Kidney tubule cell (primary cell): ENCODE data around the gene RASIP1.

Experiments used
- DNase-seq: peaks from one replicate; pipeline ENCODE4 v3.0.0-alpha.2; 2018; ENCODE audit warnings: low spot score

Gene RASIP1

GRCh38 chr19:48756212-48756611, 15.8 kb upstream of the RASIP1 start:
- no peak for DNase-seq

GRCh38 chr19:48755787-48756186, 15.4 kb upstream of the RASIP1 start:
- no peak for DNase-seq

DNA sequence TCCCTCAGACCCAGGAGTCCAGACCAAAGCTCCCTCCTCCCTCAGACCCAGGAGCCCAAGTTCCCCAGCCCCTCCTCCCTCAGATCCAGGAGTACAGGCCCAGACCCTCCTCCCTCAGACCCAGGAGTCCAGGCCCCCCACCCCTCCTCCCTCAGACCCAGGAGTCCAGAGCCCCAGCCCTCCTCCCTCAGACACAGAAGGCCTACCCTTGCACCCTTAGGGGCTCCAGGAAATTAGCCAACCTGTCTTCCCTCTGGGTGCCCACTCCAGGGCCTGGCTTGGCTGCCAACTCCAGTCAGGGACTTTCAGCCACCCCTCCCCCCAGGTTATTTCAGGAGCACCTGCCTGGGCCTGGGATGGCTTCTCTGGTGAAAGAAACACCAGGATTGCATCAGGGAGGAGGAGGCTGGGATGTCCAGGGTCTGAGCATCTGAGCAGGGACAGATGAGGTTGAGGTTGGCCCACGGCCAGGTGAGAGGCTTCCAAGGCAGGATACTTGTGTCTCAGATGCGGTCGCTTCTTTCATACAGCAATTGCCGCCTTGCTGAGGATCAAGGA, 14.8 kb upstream of the RASIP1 start, which contains the start of gene FGF21:
FGF21 (plus strand) TSS at position 441 of the 558 bp plus-strand sequence. CDS start 713 bp downstream, outside the sequence.
- no peak for DNase-seq

DNA sequence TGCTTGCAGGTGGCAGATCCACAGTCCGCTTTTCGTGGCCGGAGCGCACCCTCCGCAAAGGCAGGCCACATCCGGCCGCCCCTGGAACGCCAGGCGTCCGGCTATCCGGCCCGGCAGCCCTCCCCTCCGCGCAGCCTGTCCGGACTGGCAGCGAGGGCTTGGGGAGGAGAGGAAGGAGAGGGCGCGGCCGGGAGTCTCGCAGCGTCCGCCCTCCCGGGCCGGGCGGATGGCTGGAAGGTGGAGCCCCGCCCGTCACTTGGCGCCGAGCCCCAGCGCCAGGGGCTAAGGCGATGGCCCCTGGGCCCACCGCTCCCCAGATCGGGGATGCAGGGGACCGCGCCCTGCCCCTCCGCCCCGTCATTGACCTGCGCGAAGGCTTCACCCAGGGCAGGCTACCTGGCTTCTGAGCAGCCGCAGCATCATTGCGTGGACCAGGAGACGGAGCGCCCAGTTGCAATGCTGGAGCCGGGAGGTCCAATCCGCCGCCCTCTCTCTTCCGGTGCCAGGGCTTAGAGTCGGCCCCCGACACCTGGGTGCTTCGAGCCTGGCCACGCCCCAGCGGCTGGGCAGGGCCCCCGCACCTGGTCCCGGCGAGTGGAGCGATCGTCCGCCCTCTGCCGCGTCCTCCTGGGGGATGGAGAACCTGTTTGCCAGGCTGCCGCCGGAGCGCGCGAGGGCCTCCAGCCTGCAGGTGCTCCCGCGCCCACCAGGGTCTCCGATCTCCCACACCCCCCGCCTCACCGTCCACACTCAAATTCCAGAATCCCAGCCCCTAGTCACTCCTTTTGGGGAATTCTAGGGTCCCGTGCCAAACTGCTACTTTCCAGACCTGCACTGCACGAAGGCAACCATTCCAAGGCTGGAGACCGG, 12.3 kb upstream of the RASIP1 start, which contains the start of gene FUT1:
FUT1 (minus strand) TSS at position 146 of the 870 bp plus-strand sequence. CDS start 1,360 bp downstream, outside the sequence.
- peak; percentile 81 for DNase-seq

GRCh38 chr19:48751845-48752495, 11.6 kb upstream of the RASIP1 start:
- no peak for DNase-seq

DNA sequence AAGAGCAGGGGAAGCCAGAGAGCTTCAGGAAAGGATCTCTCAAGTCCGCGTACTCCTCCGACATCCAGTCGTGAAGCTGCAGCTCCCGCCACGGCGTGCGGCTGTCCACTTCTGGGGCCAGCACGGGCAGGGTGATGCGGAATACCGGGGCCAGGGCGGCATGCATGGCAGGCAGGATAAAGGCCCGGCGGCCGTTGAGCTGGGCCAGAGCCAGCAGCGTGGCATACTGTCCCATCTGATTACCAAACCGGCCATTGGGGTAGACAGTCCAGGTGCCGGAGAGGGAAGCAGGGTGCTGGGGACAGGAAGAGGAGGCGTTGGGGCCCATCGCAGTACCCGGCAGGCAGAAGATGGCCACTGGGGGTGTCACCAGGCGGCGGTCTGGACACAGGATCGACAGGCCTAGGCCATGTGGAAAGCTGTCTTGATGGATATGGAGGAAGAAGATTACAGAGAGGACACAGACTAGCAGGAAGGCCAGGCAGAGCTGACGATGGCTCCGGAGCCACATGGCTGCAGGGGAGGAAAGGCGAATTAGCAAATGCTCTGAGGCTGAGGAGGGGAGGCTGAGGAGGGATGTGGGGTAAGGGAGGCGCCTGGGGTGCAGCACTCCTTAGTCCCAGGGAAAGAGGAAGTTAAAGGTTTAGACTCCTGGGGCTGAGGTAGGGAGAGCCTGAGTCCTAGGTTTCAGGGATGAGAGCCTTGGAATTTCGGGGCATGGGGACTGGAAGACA, 10.5 kb upstream of the RASIP1 start:
- DNase-seq, result no peak

- DNase-seq, result no peak
Measured at GRCh38 chr19:48750351-48750750, 9.9 kb upstream of the RASIP1 start.

GRCh38 chr19:48749571-48750198, 9.3 kb upstream of the RASIP1 start:
- DNase-seq, result no peak

DNA sequence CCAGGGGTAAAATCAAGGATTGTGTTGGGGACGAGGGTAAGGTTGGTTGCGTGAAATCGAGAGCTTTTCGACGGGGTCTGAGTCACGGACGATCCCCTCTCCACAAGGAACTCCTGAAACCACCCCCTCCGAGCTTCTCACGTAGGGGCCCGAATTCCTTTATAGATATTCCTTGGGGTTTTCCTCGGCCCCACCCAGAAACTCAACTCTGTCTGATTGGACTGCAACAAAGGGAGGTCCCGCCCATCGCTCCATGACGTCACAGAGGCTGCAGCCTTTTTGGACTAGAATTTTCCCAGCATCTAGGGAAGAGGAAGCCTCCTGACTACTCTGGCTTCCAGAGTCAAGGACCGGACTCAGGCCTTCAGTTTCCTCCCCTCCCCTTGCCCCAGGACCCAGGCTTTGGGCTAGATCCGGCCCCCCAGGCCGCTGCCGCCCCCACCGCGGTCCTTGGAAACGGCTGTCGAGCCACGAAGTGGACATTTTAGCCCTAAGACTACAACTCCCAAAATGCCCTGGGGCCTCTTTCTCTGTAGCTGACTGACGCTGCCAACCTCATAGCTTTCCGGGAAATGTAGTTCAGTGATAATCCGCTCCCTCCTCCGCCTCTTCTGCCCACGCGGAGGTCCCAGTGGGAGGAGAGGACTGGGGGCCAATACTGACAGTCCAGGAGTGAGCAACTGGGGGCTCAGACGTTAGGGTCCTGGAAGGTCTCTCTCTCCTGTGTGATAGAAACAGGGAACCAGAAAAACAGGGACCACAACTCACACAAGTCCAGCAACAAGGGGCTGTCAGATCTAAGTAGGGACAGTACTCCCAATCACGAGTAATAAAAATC, 6.5 kb upstream of the RASIP1 start, which contains the start of gene IZUMO1:
IZUMO1 (minus strand) TSS at position 172 of the 838 bp plus-strand sequence. CDS start 1,050 bp downstream, outside the sequence.
- DNase-seq, result peak; percentile 89

DNA sequence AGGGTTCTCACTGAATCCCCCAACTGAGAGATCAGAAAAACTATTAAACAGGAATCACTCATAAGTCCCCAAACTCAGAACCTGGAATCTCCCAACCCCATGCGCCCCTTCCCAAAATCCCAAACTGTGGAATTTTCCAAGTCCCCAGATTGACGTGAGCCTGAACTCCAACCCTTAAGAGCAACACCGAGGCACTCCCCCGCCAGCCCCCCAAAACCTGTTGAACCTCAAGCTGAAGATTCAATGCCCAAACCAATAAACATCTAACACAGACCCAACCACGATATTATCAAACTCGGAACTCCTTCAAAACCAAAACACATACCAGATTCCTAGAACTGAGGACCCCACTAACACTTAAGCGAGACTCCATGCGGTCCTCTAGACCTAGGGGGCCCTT, 5.7 kb upstream of the RASIP1 start:
- DNase-seq, result no peak

DNA sequence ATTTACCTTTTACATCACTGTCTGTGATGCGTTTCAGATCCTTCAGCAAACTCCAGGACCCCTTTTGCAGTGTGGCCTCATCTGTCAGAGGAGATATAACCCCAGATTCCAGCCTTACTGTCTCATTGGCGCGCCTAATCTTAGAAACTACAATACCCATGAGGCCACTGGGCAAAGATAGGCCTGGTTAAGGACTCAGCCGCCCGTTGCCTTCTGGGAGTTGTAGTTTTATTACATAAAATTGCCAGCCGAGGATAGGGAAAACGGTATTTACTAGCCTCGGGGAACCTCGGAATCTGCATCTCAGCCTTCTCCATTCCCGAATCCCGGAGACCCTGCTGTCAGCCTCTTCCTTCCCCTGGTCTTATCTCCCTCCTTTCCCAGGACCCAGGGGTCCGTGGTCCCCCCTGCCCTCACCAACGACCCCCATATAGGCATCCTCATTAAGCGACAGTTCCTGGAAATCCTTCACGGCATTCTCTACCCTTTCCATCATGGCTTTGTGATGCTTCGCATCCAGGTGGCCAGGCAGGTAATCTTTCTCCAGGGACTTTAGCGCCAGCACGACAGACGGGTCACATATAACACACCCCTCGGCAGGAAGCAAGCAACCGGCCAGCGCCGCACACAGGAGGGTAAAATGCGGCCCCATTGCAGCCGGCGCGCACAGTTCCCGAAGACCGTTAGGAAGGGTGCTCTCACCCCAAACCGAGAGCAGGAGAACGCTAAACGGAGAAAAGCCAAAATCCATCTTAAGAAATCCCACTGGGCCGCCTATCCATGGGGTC, 5.0 kb upstream of the RASIP1 start:
- peak; percentile 66 for DNase-seq

DNA sequence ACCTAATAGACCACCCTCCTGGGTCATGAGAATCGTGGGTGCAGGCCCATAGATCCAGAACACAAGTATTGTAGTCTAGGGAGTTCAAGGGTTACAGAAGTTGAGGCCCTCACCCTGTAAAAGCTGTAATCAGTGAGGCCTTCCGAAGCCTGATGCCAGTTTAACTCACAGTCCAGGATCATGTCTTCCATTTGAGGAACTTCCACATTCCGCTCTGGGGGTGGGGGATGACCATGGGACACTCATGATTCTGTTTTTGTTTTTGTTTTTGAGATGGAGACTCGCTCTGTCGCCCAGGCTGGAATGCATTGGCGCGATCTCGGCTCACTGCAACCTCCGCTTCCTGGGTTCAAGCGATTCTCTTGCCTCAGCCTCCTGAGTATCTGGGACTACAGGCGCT, 1.7 kb upstream of the RASIP1 start:
- DNase-seq, result no peak

- DNase-seq, result no peak
Measured at GRCh38 chr19:48741129-48741999, 954 bp upstream of the RASIP1 start.

DNA sequence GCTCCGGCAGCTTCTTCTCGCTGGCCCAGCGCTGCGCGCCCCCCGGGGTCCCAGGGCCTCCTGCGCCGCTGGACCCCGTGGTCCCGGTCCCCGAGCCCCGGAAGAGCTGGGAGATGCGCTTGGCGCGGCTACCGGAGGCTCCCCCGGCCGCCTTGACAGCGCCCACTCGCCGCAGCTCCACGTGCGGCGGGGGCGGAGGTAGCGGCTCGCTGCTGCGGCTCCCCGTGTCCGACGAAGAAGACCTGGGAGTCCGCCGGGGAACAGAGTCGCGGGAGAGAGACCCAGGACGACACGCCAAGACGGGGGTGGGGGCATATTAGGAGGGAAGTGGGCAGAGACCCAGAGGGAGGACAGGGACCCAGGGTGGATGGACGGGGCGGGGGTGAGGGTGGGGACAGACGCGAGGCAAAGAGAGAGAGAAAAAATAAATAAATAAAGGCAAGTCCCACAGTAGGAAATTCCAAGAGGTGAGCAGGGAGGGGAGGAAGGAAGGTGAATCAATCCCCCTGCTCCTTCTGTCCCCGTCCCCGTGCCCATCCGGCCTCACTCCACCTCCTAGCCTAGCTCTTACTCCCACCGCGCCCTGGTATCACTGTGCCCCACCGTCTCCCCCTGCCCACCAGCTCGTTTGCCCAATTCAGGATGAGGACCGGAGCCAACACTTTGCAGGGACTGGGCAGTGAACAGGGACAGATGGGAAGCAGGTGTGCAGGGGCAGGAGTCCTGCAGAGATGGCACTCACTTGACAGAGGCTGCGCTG, 826 bp downstream of the RASIP1 start:
- no peak for DNase-seq

DNA sequence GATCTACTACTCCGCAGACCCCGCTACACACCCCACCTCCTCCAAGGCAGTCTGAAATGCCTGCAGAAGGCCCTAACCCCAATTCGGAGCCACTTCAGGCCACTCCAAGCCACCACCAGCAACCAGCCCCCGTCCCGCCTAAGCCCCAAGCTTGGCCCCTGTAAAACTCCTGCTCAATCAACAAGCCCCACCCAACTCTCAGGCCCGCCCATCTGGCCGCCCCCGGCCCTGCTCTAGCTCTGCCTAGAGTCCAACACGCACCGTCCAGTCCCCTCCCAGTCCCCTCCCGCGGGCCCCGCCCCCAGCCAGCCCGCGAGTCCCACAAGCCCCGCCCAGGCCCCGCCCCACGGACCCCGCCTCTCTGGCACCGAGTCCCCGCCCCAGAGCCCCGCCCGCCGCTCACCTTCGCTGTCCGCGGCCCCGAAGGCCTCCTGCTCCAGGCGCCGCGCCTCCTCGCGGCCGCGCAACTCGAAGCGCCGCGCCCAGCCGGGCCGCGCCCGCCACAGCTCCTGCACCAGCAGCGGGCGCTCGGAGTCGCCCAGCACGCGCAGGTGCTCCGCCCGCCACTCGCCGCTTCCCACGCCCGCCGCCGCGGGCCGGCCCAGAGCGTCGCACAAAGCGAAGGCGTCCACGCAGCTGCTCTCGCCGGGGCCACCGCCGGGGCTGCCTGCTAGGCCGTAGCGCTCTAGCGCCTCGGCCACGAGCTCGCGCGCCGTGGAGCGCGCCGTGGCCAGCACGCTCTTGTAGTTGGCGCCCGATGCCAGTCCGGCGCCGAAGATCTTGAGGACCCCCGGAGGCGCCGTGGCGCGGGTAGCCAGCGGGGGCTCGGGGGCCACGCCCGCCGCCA, 1.6 kb downstream of the RASIP1 start:
- DNase-seq, result peak; percentile 91

DNA sequence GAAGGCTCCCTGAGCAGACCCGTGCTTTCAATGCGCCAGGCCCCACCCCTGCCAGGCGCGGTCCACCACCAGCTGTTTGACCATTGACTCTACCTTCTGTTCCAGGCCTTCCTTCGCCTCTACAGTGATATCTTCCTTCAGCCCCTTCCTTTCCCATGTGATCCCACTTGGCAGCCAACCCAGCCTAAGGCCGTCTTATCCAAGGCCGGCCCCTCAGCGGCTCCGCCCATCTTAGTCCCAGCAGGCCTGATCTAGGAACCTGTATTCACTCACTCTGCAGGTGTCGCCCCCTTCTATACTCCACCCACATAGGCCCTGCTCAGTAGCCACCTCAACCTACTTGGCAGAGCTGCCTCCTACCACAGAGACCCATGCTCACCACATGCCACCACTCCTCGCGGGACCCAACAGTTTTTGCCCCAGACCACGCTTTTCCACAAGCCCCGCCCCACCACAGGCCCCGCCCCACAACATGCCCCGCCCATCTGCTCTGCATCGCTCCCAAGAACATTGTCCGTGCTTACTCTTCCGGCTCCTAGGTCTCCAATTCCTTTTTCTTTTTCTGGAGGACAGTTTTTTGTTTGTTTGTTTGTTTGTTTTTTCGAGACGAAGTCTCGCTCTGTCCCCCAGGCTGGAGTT, 2.9 kb downstream of the RASIP1 start:
- no peak for DNase-seq
